HG03439 (cell line): Measurements from ENCODE around the gene POLRMT.

Experiments used
- ATAC-seq: cut with Tn5 transposase; IDR thresholded peaks from one replicate; pipeline ENCODE4 v1.9.1; 2021; ENCODE audit warnings: mild to moderate bottlenecking, moderate library complexity; ENCODE audit not compliant: unreplicated experiment

Gene POLRMT

GRCh38 chr19:581399-582111, 51.8 kb downstream of the POLRMT start:
- ATAC-seq: no peak

- ATAC-seq: no peak
Observed at GRCh38 chr19:580274-580835, 53.0 kb downstream of the POLRMT start.

GRCh38 chr19:579842-580155, 53.5 kb downstream of the POLRMT start:
- no peak for ATAC-seq

- ATAC-seq: no peak
Observed at GRCh38 chr19:579111-579841, 54.1 kb downstream of the POLRMT start.

DNA sequence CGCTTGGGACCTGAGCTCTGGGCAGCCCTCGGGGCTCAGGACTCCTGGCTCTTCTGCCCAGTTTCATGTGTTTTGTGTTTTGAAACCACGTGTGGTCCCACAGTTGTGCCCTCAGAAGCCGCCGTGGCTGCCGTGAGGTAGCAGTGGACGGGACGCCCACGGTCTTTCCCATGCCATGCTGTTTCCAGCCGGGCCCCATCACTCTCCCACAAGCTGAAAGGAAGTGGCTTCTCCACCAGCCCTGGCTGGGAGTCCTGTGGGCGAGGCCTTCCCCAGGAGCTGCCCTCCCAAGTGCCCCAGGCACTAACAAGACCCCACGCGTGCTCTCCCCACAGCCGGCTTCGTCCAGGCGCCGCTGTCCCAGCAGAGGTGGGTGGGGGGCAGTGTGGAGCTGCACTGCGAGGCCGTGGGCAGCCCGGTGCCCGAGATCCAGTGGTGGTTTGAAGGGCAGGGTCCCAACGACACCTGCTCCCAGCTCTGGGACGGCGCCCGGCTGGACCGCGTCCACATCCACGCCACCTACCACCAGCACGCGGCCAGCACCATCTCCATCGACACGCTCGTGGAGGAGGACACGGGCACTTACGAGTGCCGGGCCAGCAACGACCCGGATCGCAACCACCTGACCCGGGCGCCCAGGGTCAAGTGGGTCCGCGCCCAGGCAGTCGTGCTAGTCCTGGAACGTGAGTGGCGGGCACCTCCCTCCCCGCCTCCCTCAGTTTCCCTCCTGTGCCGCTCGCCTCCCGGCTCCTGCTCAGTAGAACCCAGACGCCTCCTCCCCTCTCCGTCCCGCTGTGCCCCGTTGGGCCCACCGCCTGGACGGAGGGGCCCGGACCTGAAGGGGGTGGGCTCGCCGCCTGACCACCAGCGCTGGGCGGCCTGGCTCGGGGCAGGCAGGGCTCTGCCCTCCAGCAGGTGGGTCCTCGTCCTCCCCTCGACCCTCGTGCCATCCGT, 55.6 kb downstream of the POLRMT start:
- no peak for ATAC-seq

DNA sequence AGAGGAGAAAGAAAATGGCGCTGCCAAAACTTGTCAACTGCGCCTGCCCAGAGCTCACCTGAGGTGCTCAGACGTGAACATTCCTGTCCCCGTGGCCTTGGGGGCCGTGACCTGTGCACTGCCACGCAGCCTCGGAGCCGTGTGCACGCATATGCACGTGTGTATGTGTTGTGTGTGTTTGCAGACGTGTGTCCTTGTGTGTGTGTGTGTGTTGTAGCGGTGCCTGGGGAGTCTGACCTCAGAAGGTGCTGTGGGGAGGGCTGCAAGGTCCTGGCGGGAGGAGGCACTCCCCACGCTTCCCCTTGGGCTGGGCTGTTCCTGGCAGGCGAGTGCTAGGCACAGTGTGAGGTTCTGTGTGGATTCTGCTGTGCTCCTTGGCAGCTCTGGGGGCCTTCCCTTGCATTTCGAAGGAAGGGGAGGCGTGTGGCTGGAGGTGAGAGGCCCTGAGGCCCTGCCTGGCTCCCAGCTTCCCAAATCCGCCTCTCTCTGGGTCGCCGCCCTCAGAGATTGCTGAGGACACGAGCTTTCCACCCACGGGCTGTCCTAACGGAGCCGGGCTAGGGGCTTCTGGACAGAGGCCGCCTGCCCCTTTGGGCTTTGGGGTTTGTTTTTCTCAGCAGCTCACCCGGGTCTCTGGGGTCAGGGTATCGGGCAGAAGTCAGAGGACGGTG, 56.4 kb downstream of the POLRMT start:
- no peak for ATAC-seq

DNA sequence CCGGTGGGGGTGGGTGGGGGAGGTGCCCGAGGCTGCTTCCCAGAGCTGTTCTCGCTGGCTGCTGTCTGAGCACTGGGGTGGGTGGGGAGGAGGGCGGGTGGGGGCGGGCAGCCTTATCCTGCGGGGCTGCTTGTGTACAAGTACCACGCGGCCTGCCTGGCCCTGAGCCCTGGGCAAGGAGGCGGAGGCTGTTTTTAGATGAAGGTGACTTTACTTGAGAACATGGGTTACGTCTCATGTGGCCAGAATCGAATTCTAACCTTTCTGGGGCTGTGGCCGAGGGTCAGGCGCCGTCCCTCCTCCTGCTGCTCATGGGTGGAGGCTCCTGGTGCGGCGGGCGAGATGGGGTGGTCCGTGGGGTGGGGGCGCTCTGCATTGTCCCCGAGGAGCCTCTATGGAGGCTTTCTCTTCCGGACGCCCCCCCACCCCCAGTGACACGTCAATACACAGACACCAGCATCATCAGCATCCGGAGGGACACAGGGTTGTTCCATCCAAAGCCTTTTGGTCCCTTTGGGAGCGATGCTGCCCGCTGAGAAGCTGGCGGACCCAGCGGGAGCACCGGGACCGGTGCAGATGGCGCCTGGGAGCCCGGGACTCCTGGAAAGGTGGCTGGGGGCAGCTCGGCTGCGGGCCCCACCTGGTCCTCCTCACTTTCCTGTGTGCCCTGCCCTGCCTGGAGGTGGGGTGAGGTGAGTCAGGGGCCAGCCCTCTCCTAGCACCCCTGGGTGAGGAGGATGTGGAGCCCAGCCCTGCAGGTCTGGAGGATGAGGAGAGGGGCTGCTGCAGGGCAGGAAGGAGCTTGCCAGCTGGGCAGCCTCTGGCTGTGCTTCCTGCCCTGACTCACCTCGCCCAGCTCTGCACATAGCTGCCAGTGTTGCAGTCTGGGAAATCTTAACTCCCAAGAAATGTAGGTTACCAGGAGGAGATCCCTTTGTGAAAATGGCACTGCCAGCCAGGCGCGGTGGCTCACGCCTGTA, 57.5 kb downstream of the POLRMT start:
- ATAC-seq: no peak

- ATAC-seq: no peak
Observed at GRCh38 chr19:574658-575526, 58.4 kb downstream of the POLRMT start.

DNA sequence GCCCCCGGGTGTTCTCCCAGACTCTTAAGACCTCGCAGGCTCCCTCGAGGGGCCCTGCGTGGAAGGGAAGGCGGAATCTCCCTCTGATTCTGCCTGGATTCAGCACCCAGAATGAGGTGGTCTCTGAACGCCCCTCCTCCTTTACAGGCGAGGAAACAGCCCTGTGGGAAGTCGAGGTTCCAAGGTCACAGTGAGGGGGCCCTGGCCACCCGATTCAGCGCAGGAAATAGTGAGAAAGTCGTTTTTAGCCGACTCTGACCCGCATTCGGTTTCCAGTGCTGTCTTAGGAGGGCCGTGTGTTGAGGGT, 59.9 kb downstream of the POLRMT start:
- no peak for ATAC-seq

GRCh38 chr19:572743-573518, 60.4 kb downstream of the POLRMT start:
- ATAC-seq: peak; percentile 2

- peak; percentile 71 for ATAC-seq
Observed at GRCh38 chr19:572140-572742, 61.1 kb downstream of the POLRMT start, which contains the start of gene BSG. TSS of gene BSG (plus strand) at chr19:572596. CDS start at chr19:572635, 39 bp downstream.

GRCh38 chr19:571566-571974, 61.8 kb downstream of the POLRMT start:
- no peak for ATAC-seq

- ATAC-seq: no peak
Observed at GRCh38 chr19:570937-571565, 62.3 kb downstream of the POLRMT start.

DNA sequence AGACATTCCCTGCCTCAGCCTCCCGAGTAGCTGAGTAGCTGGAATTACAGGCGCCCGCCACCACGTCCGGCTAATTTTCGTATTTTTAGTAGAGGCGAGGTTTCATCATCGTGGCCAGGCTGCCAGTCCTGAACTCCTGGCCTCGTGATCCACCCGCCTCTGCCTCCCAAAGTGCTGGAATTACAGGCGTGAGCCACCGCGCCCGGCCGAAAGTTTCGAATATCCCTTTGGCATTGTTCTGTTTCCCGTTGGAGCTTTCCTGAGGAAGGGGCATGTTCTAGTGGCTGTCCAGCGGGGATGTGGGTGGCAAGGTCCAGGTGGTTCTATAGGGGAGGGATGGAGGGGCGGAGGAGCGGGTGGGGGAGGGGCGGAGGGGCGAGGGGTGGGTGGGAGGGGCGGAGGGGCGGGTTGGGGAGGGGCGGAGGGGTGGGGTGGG, 63.1 kb downstream of the POLRMT start:
- ATAC-seq: no peak

- no peak for ATAC-seq
Observed at GRCh38 chr19:567296-567900, 65.9 kb downstream of the POLRMT start.
